Measurements from ENCODE around the gene NRGN.
A peak's percentile ranks its signal among the peaks of the same experiment; 100 is the strongest.

- TF ChIP-seq CTCF (IDR thresholded peaks at IDR 0.05) (no peak), EP300 (IDR thresholded peaks at IDR 0.05) (peak in 1 of 2 donors; percentile 70)
These were observed 19.8 kb downstream of the NRGN start for GRCh38 chr11:124759266-124760204.

Measured in tibial nerve (tissue), 4 donors.